NOMO-1 (cell line): Measurements from ENCODE around the gene EML6.

ENCODE experiments used
- DNase-seq, 2 experiments: peaks; one replicate each; lab custom pipeline; 2025; ENCODE audit not compliant: unreplicated experiment in 2 of 2; lab: John Stamatoyannopoulos, UW

Gene EML6

DNA sequence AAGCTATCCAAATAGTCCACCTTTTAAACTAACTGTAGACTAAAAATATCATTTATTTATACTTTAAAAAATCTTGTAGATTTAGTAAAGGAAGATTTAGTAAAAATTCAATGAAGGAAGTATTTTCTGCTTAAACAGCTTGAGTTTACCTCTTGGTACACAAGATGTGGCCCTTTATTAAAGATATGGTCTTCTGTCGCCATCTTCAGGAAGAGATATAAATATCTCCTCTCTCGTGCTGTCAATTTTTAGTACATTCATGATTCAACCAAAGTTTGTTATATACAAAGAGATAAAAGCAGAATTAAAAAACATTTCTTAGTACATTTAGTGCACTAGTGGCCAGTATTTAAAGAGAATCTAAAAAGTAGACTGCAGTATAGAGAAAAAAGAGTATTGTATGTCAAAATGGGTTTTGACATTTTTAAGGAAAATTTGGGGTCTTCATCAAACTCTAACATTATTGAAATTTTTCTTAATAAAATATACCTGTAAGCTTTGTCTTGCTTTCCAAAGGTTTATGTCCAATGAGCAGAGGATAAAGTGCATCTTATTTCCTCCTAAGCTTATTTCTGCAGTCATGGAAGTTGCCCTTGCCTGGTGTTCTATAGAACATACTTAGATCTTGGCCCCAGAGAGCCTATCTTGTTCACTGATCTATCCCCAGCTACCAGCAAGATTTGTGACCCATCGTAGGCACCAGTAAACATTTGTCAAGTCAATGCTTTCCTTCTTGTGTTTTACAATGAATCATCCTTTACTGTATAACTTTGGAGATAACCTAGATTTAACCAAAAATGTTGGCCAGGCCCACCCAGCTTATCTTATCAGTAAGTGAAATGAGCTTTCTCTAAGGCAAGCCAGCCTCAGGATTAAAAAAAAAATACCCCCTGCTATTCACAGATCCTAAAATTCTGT lies 18.5 kb upstream of the EML6 start:
- peak; percentile 23 to 72 for DNase-seq

DNA sequence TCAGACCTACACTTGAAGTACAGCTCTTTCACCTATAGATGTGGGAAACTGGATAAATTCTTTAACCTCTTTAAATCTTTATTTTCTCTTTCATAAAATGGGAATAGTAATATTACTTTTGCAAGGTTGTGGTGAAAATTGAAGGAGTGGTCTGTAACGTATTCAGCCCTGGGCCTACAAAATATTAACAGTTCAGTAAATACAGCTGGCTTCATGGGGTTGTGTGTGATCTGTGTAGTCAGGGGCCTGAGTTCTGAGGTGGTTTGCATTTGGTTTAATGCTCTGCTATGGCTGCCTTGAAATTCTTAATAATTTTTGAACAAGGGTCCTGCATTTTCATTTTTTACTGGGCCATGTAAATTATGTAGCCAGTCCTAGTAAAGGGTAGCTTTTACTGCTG lies 16.8 kb upstream of the EML6 start:
- DNase-seq, result no peak

GRCh38 chr2:54708584-54709335 lies 14.7 kb upstream of the EML6 start:
- DNase-seq, result no peak

GRCh38 chr2:54709336-54709809 lies 14.1 kb upstream of the EML6 start:
- DNase-seq, result no peak

DNA sequence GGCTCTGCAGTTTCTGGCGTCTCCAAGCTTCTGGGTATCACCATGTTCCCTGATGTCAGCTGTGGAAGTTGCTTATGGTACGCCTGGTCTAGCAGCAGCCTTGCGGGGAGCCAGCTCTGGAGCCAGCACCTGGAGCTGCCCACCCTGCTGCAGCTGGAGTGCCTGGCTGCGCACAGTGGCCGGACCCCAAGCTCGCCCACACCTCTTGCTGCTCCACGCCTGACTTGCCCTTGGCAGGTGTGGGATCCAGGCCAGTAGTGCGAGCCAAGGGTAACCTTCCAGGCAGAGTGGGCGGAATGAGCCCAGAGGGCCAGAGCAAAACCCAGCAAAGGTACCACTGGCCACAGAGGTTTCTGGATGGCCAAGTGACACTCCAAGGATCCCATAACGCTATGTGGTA lies 13.2 kb upstream of the EML6 start:
- no peak for DNase-seq

DNA sequence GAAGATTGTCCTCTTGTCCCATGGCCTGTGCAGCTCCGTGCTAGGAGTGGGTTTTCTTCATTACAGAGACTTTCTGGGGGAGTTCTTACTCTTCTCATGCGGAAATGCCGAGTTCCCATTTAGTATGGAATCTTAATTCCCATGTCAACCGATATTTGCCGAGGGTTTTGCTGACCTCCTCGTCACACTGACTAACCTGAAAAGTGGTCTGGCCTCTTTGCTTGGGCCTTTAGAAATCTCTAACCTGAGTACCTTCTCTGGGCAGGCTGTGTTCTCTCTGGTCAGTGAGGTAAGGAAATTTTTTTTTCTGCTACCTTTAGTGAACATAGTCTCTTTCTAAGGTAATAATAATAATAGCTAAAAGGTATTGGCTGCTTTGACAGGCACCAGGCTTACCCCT lies 10.9 kb upstream of the EML6 start:
- DNase-seq, result no peak

DNA sequence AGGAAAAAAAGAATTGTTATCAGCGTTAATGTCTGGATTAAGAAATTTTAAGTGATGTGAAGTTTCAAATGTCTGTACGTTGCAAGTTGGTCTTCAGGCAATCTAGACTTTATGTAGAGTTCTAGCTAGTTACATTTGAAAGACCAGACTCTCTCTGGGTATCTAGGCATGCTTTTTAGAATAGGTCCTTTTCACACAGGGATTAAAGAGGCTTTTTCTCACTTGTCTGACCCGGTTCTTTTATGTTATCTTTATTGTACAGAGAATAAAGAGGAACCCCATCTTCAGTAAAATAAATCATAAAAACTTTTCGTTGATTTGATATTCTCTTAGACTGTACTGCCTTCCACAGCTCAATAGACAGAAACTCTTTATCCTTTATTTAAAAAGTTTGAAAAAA lies 8.5 kb upstream of the EML6 start:
- DNase-seq, result no peak

- peak in 1 of 2 experiments; percentile 36 for DNase-seq
Observed at GRCh38 chr2:54716375-54716774, 7.1 kb upstream of the EML6 start.

GRCh38 chr2:54720563-54720962 lies 2.9 kb upstream of the EML6 start:
- DNase-seq, result no peak

DNA sequence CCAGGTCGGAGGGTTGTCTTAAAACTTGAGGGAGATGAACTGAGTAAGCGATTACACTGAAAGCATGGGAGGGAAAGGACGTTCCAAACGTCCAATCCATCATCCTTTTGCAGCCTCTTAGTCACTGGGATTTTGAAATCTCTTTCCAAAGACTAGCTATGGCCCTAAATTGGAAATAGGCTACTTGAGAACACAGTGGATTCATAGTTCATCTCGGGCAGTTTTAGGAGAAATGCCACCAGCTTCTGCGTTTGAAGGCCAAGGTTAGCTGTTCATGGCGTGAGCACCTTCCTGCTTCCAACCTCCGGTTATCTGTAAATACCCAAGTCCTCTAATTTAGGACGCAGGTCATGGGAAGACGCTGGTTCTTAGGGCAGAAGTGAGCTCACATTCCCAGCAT lies 821 bp upstream of the EML6 start:
- DNase-seq, result no peak

DNA sequence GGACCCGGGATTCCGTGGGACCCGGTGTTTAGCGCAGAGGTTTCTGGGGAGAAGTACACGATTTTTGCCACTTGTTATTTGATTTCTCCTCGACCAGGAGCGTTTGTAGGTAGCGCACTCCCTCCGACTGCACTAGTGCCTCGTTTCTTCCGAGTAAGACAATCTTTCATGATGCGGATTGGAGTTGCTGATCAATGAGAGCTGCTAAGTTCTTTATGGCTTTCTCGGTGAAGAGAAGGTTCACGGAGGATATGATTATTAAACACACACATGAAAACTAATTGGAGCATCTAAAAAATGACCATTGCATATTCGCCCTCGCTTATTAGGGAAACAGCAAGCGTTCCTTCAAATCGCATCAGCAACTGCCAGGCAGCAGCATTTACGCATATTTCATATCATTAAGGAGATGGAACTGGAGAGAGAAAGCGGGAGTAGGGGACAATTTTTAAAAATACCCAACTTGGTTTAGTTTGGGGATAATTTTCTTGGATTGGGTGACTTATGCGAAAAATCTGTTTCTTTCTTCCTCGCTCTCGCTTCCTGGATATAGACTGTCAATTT lies 616 bp downstream of the EML6 start:
- peak in 1 of 2 experiments; percentile 31 for DNase-seq

DNA sequence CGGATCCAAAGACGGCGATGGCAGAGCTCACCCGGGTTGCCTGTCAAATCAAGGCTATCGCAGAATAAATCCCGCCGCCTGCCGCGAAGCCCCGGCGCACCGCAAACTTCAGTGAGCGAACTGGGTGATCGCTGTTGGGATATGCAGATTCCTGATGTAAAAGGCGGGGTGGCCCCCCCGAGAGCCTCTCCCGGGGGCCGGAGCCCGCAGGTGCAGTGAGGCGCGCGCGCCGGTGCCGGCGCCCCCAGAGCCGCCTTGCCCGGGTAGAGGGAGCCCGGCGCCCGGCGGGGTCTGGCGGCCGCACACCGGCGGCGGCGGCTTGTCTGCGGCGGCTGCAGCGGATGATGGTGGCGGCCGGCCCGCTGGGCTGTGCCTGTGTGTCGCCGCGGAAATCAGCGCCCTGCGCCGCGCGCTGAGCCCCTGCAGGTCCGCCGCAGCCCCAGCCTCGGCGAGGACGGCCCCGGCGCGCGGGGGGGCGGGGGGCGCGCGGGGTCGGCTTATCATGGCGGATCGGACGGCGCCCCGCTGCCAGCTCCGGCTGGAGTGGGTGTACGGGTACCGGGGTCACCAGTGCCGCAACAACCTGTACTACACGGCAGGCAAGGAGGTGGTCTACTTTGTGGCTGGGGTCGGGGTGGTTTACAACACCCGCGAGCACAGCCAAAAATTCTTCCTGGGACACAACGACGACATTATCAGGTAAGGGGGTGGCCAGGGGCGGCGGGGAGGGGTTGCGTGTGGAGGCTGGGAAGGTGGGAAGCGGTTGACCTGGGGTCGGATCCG lies 1.3 kb downstream of the EML6 start:
- DNase-seq, result no peak

GRCh38 chr2:54725343-54726099 lies 2.1 kb downstream of the EML6 start:
- no peak for DNase-seq

GRCh38 chr2:54726431-54726830 lies 3.0 kb downstream of the EML6 start:
- DNase-seq, result no peak

GRCh38 chr2:54726940-54727339 lies 3.5 kb downstream of the EML6 start:
- DNase-seq, result no peak

- DNase-seq, result no peak
Observed at GRCh38 chr2:54728669-54729120, 5.2 kb downstream of the EML6 start.

- no peak for DNase-seq
Observed at GRCh38 chr2:54735636-54736035, 12.2 kb downstream of the EML6 start.

GRCh38 chr2:54738281-54738680 lies 14.8 kb downstream of the EML6 start:
- DNase-seq, result no peak

DNA sequence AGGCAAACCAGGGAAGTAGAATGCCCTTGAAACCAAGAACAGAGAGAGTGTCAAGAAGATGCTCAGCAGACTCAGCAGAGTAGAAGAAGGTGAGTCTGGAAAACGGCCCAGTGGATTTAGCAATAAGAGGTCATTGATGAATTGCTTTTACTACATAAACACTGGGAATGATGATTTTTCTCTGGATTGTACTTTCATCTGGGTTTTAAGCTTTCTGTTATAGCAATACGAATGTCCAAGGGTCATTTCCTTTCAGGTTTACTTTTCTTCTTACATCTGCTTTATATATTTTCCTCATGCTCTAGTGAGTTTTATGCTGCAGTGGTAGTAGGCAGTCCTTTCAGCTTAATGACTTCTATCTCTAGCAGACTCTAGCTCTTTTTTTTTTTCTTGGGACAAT lies 16.9 kb downstream of the EML6 start:
- no peak for DNase-seq

- DNase-seq, result no peak
Observed at GRCh38 chr2:54741250-54741649, 17.8 kb downstream of the EML6 start.
